Ovary (tissue), 3 donors: ENCODE measurements around the gene SMURF1.

Source experiments
- CTCF ChIP-seq, 3 donors: fragments of 450-650 bp in 2 of 3; fragments of 200-600 bp in 1 of 3; IDR thresholded peaks; one replicate each; pipeline versions ENCODE4 v1.5.1 to v1.8.0; 2016 to 2022; ENCODE audit warnings: antibody characterized with exemption in 3 of 3, mild to moderate bottlenecking in 1 of 3
- POLR2A ChIP-seq: fragments of 450-650 bp; IDR thresholded peaks from one replicate; pipeline ENCODE4 v1.6.1; 2017; ENCODE audit warnings: antibody characterized with exemption, mild to moderate bottlenecking, moderate library complexity
- donor health status: DM: no; HTN: no; CAD: no.

- TF ChIP-seq CTCF (IDR thresholded peaks at IDR 0.05) (no peak), POLR2A (no peak)
Observed at GRCh38 chr7:99129001-99129400, 14.9 kb downstream of the SMURF1 start.
